Sigmoid colon (tissue), 4 donors: Measurements from ENCODE around the gene CEP85L.

Experiments
- CTCF ChIP-seq, 4 experiments: fragments of 450-650 bp in 3 of 4; fragments of 200-600 bp in 1 of 4; IDR thresholded peaks; one replicate each; pipeline ENCODE4 v1.5.1; 2016 to 2019; ENCODE audit warnings: antibody characterized with exemption in 4 of 4, mild to moderate bottlenecking in 3 of 4, moderate library complexity in 2 of 4
- EP300 ChIP-seq, 4 donors: sonication (generic); formaldehyde crosslinking; IDR thresholded peaks; one replicate each; pipeline ENCODE4 v1.6.1; 2017; ENCODE audit warnings: antibody characterized with exemption in 4 of 4

DNA sequence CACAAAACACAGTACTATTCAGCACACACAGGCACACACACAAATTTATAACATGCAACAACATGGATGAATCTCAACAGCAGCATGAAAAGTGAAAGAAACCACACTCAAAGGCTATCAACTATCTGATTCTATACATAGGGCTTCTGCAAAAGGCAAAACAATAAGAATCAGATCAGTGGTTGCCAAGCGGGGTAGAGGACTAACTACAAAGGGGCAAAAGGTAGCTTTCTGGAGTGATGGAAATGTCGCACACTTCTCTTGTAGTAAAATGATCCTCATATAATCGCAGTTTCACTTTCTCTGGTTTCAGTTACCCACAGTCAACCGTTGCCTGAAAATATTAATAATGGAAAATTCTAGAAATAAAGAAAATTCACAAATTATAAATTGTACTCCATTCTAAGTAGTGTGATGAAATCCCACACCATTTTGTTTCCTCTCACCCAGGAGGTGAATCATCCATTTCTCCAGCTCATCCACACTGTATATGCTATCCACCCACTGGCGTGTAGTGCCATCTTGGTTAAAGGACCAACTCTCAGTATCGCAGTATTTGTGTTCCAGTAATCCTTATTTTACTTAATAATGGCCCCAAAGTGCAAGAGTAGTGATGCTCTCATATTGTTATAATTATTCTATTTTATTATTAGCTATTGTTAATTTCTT is 116.1 kb downstream of the CEP85L start:
- TF ChIP-seq CTCF (IDR thresholded peaks at IDR 0.05) = no peak
- no peak for TF ChIP-seq EP300 (IDR thresholded peaks at IDR 0.05)
